Measurements from ENCODE around the gene B3GALT2.

B3GALT2 gene

DNA sequence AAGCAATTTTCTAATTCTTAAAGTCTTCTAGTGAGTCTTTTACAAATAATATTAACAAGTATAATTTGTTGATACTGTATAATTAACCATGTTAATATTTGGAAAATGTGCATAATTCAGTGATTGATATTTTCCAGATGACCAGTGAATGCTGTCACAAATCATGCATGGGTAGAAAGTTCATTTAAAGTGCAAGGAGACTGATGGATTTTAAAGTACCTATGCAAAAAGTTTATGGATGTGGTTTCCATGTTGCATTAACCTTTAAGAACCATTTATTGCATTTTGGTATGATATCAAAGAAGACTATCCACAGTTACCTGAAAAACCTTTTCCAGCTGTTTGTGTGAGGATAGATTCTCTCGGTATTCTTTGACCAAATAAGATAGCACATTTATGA lies 41.4 kb downstream of the B3GALT2 start:
- H3K9me3 ChIP-seq: no peaks in the 10 kb centered on the region
- H3K27me3 ChIP-seq: no peaks in the 10 kb centered on the region
- peaks cover 76% of the 10 kb centered on the region for H3K36me3 ChIP-seq
- TF ChIP-seq Cebpa-rat (IDR thresholded peaks at IDR 0.05): no peak
- no peak overlapping the region for H3K4me3 ChIP-seq
- no peak overlapping the region for H3K27ac ChIP-seq
- no peak overlapping the region for H3K9ac ChIP-seq
- H4K20me1 ChIP-seq: peaks cover 40% of the 10 kb centered on the region
- H3K4me2 ChIP-seq: no peak overlapping the region
- H3K4me1 ChIP-seq: no peaks in the 10 kb centered on the region

GRCh38 chr1:193144361-193144938 lies 42.0 kb downstream of the B3GALT2 start:
- Histone ChIP-seq H3K36me3 (peaks cover 79% of the 10 kb centered on the region), H3K9ac (no peak overlapping the region), H3K27me3 (no peaks in the 10 kb centered on the region), H4K20me1 (peaks cover 46% of the 10 kb centered on the region), H3K4me3 (no peak overlapping the region), H3K4me1 (no peaks in the 10 kb centered on the region), H3K4me2 (no peak overlapping the region), H3K9me3 (no peaks in the 10 kb centered on the region), H3K27ac (no peak overlapping the region)
- no peak for TF ChIP-seq Cebpa-rat (IDR thresholded peaks at IDR 0.05)

DNA sequence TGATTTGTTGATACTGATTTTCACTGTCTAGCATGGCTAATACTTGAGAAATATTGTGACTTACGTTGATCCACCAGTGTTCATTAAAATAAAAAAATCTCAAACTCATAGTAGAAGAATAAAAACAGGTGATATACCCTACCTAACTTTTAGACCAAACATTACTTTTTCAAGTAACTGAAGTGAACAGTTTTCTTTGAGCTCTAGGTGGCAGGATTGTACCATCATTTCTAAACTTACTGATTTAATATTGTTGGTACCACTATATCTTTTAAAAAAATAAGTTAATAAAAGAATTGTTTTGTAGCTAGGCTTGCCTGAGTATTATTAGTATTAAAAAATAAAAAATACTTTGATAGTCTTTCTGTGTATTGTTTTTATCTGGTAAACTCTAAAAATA lies 43.1 kb downstream of the B3GALT2 start:
- H3K9me3 ChIP-seq: no peaks in the 10 kb centered on the region
- no peaks in the 10 kb centered on the region for H3K27me3 ChIP-seq
- H3K27ac ChIP-seq: no peak overlapping the region
- H3K9ac ChIP-seq: no peak overlapping the region
- H3K4me3 ChIP-seq: no peak overlapping the region
- H3K4me1 ChIP-seq: no peaks in the 10 kb centered on the region
- H3K4me2 ChIP-seq: no peak overlapping the region
- peaks cover 48% of the 10 kb centered on the region for H4K20me1 ChIP-seq
- H3K36me3 ChIP-seq: peaks cover 79% of the 10 kb centered on the region
- no peak for TF ChIP-seq Cebpa-rat (IDR thresholded peaks at IDR 0.05)

DNA sequence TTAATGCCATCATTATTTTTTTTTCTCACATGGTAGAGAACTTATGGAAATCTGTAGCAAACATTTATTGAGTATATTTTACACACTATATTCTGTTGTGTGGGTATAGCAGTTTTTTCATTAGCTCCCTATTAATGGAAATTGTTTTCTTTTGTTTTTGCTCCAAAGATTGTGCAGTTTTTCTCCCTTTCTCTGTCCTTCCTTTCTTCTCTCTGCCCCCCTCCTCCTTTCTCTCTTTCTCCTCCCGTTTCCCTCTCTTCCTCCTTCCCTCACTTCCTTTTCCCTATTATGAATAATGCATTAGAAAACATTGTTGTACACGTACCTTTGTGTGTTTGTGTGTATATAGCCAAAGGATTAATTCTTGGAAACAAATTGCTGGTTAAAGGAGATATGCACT lies 44.0 kb downstream of the B3GALT2 start:
- no peak overlapping the region for H3K4me2 ChIP-seq
- no peaks in the 10 kb centered on the region for H3K27me3 ChIP-seq
- no peaks in the 10 kb centered on the region for H3K4me1 ChIP-seq
- no peak overlapping the region for H3K27ac ChIP-seq
- H3K9ac ChIP-seq: no peak overlapping the region
- H3K36me3 ChIP-seq: peaks cover 80% of the 10 kb centered on the region
- H4K20me1 ChIP-seq: peaks cover 48% of the 10 kb centered on the region
- TF ChIP-seq Cebpa-rat (IDR thresholded peaks at IDR 0.05): no peak
- H3K4me3 ChIP-seq: no peak overlapping the region
- no peaks in the 10 kb centered on the region for H3K9me3 ChIP-seq

GRCh38 chr1:193141804-193142203 lies 44.6 kb downstream of the B3GALT2 start:
- Histone ChIP-seq H4K20me1 (peaks cover 50% of the 10 kb centered on the region), H3K9me3 (no peaks in the 10 kb centered on the region), H3K27ac (no peak overlapping the region), H3K36me3 (peaks cover 80% of the 10 kb centered on the region), H3K4me2 (no peak overlapping the region), H3K27me3 (no peaks in the 10 kb centered on the region), H3K4me1 (no peaks in the 10 kb centered on the region), H3K4me3 (no peak overlapping the region), H3K9ac (no peak overlapping the region)
- no peak for TF ChIP-seq Cebpa-rat (IDR thresholded peaks at IDR 0.05)

DNA sequence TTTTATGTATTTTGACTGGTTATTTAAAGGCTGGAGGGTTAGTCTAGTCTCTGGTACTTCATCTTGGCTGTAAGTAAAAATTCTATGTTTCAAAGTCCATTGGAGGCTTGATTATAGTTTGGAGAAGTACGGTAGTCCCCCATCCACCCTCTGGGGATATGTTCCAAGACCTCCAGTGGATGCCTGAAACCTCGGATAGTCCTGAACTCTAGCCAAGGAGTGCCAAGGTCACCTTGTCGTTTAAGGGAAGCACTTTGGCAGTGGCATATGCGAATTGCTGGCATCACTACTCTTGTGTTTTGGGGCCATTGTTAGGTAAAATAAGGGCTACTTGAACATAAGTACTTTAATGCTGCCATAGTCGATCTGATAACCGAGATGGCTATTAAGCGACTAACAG lies 46.2 kb downstream of the B3GALT2 start:
- H4K20me1 ChIP-seq: peaks cover 64% of the 10 kb centered on the region
- TF ChIP-seq Cebpa-rat (IDR thresholded peaks at IDR 0.05): no peak
- H3K27ac ChIP-seq: no peak overlapping the region
- H3K9me3 ChIP-seq: no peaks in the 10 kb centered on the region
- no peaks in the 10 kb centered on the region for H3K4me1 ChIP-seq
- no peaks in the 10 kb centered on the region for H3K27me3 ChIP-seq
- H3K4me3 ChIP-seq: no peak overlapping the region
- no peak overlapping the region for H3K4me2 ChIP-seq
- peaks cover 80% of the 10 kb centered on the region for H3K36me3 ChIP-seq
- H3K9ac ChIP-seq: no peak overlapping the region

GRCh38 chr1:193131266-193131860 lies 55.0 kb downstream of the B3GALT2 start:
- H3K4me1 ChIP-seq: peaks cover 8% of the 10 kb centered on the region; the same call in 1 of the 2 replicates
- H3K36me3 ChIP-seq: peaks cover 80% of the 10 kb centered on the region
- H3K9me3 ChIP-seq: no peaks in the 10 kb centered on the region
- H3K27me3 ChIP-seq: no peaks in the 10 kb centered on the region
- no peak overlapping the region for H3K9ac ChIP-seq
- H3K4me2 ChIP-seq: no peak overlapping the region
- no peak for TF ChIP-seq Cebpa-rat (IDR thresholded peaks at IDR 0.05)
- H4K20me1 ChIP-seq: peaks cover 63% of the 10 kb centered on the region
- no peak overlapping the region for H3K27ac ChIP-seq
- H3K4me3 ChIP-seq: no peak overlapping the region

Measured in BLaER1 (cell line).